Measurements from ENCODE around the gene C1orf141.
"Not testable (repeated sequence)": the region's sequence is repeated elsewhere in the genome, so short reads cannot be mapped to it uniquely, and the experiment has no call there.

C1orf141 gene

DNA sequence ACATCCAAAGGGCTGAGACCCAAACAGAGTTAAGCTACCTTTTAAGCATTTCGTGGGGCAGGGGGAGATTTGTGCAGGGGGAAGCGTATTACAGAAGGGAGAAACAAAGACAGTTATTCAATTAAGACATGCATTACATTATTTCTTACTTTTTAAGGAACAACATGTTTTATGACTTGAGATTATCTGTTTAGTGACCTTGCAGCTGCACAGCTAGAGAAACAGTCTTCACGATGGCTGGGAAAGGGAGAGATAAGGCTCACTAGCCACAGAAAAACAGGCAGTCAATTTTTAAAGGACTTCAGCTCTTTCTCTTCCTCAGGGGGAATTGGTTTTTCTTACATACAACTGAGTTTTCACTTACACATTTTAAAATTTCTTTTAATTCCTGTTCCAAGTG is 7.1 kb upstream of the C1orf141 start:
- DNase-seq: not testable (repeated sequence)

DNA sequence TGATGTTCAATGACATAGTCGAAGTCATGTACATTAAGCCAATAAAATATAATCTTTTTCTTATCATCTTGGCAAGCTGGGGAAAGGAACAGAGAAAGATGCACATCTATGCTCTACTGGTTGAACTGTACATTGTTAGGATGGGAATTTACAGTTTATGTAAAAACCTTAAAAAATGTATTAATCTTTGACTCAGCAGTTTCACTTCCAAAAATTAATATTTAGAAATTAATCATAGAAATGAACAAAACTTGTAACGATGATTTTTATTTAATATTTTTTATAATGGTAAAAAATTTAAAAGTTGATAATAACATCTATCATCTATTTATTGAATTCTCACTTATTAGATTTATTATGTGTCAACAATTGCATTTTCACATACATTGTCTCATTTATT is 5.7 kb upstream of the C1orf141 start:
- DNase-seq: no peak

DNA sequence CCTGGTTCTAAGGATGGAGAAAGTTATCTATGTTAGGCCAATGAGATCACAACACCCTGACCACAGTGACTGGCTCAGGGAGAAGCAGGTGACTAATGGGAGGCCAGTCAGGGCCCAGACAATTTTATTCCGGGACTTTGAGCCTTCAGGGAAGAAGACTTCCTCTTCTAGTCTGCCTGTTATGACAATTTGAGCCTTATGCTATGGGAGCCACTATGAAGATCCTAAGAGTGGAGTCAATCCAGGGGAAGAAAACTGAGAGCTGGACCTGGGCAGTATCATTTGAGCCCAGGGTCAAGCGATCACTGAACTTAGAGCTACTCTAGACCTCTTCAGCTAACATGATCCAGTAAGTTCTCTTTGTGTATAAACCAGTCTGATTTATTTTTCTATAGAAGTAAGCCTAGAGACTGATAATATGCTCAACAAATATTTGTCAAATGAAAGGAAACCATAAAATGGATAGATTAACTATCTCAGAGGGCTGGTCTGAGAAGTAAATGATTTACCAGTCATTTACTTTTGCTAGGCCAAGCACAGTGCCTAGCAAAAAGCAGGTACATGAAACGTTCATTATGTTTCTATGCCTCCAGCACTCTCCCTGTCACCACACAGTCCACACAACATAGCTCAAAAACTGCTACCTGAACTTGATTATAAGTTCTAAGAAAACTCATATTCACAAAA is 4.2 kb upstream of the C1orf141 start:
- DNase-seq: no peak

DNA sequence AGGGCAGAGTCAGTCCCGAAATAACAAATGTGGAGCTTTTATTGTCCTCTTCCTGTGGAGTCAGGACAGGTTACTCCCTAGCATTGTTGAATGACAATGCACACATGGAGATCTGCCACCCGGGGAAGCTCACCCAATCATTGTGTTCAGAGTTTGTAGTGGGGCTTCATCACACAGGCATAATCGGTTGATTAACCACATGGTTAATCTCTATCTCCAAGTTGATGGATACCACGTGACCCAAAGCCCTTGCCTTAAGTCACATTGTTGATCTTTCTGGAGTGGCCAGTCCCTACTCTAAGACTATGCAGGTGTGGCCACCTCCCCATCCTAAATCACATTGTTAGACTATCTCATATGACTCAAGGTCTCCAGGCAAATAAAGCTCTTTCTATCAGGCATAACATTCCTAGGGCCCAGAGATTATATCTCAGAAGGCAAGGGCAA is 2.6 kb upstream of the C1orf141 start:
- no peak for DNase-seq

DNA sequence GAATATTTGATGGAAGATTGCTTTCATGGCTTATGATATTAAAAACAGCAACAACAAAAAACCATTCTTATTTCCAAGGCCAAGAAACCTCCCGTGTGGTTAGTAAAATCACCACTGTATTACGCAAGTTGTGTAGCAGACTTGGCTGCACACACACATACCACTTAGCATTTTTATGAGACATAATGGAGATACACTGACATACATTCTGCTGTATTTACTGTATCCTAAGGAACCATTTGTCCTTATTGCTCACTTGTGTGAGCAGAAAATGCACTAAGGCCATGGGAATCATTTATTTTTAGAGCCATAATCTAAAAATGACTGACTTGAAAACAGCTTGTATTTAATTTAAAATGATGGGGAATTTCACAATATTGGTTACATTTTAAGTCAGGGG is 584 bp upstream of the C1orf141 start:
- DNase-seq: peak; percentile 44

DNA sequence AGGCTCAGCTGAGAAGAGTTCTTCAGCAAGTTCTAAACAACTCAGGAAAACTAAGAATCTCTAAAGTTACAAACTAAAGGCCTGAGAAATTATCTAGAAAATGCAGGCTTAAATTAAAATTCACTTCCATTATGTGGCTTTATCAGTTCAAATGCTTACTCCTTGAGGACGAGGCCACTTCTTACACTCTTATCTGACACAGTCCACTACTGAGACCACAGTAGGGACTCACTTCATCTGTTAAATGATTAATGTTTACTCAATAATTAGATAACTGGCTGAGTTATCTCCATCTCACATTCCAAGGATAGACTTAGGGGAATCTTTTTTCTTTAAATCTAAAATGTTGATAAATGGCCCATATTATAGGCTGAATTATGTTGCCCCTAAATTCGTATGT is 1.6 kb downstream of the C1orf141 start:
- no peak for DNase-seq

DNA sequence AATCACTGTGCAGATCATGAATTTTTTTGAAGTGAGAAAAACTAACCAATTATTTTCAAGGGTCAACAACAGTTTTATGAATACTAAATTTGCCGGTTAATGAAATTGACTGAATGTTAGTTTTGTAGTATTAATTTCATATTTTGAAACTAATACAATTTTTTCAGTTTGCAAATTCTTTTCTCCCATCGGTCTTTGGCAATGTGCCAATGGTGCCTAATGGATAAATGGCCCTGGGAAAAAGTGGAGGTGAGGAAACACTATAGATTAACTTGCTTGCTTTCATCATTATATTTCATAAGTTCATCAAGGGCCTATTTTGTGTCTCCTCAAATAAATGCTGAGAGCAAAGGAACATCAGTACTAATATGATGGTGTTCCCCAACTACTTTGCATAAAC is 4.1 kb downstream of the C1orf141 start:
- DNase-seq: no peak

DNA sequence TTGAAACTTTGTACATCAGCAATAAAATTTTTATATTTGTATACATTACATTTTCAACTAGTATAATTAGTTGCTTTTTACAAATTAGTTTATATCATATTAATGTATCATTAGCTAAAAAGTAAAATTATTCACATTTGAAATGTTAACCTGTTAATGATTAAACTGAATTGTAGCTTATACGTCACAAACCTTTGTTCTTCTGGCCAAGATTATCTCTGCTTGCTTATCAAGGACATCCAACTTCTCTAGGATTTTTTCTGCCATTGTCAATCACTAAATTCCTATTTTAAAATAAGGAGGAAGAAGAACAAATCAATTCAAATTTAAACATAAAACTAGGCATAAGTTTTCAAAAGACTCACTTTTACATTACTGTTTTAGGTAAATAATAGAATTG is 7.8 kb downstream of the C1orf141 start:
- no peak for DNase-seq

DNA sequence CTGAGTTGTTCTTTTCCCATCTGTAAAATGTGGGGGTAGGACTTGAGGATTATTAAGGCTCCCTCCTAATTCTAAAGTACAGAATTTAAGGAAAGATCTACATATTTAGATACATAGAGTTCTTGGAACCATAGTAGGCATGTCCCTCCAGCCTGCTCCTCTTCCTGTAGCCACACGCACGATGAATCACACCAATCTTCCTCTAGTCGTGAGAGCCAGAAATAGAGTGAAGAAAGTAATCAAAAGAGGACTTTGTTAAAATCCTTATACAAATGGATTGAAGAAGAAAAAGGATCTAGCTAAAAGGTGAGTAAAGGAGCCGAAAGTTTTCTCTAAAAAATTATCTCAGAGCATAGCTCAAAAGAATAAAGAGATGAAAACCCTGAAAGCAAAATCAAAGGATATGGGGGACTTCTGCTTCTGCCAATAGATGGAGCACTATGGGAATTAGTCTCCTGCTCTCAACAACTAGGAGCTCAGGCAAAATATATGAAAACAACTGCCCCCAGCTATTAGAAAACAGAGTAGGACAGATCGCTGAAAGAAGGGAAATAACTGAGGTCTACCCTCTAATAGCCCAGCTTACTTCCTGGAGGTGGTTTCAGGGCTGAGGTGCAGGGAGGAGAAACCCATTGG is 8.5 kb downstream of the C1orf141 start:
- no peak for DNase-seq

DNA sequence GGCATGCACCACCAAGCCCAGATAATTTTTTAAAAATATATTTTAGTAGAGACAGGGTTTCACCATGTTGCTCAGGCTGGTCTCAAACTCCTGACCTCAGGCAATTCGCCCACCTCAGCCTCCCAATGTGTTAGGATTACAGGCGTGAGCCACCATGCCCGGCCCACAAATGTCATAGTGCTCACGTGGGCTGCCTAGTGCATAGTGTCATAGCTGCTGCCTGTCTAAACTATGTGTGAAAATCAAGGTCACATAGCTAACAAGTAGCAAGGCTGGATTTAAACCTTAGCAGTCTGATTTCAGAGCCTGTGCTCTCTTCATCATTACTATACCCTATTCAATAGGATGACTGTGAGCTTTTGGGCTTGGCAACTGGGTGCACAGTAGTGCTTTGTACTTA is 10.3 kb downstream of the C1orf141 start:
- DNase-seq: no peak

DNA sequence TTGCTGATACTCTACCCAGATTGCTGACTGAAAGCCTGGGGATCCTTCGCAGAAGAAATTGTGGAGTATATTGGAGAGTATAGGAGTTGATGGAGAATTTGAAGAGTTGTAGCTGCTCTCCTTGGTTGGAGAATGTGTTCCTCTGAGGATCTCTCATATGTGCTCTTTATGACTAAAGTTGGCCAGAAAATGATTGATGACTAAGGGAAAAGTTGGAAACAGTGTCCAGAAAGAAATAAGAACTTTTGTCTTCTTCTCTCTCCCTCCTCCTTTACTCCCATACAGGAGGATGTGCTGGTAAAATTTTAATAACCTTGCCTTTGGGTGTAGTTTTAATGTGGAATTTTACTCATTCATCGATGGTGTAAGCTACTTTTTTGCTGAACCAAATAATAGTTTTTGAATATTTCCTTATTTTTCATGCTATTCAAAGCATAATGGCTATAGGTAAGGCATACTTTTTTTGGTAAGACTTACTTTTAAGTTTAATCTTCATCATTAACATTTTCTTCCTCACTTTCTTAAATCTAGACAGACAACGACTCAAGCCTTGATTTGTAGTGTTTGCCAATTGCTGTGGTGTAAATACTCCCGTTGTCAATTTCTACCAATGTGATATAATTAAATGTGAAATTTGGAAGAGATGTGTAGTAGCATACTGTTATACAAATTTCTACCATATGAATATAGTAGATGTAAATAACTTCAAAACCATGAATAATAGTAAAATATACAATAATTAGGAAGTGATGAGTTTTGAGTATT is 13.7 kb downstream of the C1orf141 start:
- DNase-seq: no peak

DNA sequence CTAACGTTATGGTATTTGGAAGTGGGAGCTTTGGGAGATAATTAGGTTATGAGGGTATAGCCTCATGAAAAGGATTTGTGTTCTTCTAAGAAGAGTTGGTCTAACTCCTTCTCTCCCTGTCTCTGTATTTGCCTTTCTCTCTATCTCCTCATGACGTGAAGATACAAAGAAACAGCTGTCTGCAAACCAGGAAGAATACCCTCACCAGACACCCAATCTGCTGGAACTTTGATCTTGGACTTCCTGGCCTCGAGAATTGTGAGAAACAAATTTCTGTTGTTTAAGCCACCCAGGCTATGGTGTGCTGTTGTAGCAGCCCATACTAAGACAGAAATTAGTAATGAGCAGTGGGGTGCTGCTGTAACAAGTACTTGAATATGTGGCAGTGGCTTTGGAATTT is 16.1 kb downstream of the C1orf141 start:
- no peak for DNase-seq

DNA sequence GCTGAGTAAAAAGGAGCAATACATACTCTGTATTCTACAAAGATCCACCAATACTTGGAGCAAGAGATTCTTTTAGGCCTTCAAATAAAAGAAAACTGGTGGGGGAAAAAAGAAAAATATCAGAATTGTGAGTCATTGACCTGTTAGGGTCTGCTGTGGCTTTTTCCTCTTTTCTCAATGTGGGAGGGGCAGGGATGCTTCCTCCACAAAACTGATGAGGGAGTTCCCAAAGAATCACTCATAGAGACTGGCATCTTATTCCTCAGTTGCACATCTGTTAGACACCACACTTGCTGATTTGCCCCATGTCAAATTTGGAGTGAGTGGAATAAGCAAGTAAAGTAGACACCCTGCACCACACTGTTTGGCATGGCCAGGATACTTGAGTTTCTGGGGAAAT is 16.6 kb downstream of the C1orf141 start:
- DNase-seq: no peak

DNA sequence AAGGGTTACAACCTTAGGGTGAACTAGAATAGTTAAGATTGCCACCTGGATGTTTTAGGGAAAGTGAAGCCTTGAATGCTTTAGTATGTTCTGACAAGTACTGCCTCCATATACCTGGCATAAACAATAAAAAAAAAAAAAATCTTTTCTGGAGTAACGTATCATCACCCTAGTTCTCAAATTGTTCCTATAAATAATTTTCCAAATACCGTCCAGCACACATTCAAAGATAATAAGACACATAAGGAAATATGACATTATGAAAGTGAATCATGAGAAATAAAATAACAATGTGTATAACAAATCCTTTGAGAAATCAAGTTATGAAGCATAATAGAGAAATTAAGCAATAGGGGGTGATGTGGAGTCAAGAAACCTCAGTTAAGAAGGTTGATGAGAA is 20.6 kb downstream of the C1orf141 start:
- DNase-seq: no peak

DNA sequence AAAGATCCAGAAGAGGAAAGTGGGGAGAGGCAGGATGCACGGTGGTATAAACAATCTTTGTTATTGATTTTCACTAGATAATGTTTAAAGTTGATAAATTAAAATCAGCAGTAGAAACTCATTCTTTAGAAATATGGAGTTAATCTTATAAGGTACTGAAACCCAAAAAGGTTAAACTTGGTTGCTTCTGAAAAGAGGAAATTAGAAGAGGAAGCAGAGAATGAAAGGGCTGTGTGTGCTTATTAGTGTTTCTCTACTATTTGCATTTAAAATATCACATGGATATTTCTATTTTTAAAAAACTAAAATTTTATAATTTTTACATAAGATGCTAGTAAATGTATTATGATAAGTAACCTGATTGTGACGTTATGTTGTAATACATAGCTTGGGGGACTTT is 24.4 kb downstream of the C1orf141 start:
- no peak for DNase-seq

DNA sequence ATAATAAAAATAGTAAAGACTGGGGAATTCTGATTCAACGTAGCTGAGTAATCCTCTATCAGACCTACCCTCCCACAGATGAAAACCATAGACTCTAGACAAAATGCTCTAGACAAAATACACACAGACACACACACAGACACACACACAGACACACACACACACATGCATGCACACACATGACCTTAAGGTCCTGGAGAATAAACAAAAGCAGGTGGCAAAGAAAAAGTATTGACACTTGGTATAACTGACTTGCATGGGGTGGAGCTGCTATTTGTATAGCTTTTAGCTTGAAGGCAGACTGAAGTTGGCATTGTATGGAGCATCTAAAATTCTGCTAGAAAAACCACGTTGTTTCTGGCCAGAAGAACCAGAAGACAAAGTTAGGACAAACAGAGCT is 29.3 kb downstream of the C1orf141 start:
- no peak for DNase-seq

DNA sequence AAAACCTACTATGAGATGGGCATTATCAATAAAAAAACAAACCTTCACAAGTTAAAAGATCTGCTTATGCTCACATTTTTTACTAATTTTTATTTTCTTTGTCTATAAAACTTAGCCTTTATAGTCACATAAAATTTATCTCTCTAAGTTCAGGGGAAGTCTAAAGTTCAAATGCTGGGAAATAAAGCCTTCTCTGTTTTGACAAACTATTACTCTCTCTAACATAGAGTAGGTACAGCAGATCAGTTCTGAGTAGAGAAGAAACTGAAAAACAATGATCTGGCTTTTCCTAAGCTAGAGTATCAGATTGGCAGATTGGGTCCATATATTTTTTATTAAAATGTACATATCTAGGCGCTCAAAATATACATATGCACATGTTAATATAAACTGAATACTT is 31.2 kb downstream of the C1orf141 start:
- DNase-seq: no peak

DNA sequence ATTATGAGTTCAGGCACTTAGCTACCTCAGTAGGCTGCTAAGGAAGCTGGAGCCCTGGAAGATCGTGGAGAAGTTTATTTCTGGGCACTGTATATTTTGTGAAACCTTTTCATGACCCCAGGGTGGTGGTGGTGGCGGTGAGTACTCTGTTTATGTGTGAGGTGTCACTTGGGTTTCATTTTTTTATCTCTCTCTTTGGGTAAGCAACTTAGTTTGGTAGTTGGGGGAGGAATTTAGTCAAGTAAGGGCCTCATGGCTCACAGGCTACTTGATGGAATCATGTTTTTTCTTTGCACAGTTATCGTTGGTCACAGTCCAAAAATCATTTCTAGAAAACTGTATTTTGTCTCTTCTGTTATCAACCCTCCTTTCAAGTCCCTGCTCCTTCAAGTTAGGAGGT is 33.9 kb downstream of the C1orf141 start:
- DNase-seq: no peak

DNA sequence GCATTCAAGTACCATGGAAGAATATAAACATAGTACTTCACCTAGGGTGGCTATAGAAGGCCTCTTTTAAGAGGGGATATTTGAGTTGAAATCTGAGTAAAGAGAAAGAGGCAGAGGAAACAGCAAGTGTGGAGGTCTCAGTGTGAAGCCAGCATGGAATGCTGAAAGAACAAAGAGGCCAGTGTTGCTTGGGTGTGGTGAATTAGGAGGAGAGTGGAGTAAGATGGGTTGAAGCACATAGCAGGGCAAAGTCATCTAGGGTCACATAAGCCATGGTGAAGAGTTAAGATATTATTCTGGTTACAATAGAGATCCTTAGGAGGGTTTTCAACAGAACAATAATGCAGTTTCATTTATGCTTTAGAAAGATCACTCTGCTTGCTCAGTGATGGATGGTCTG is 37.5 kb downstream of the C1orf141 start:
- no peak for DNase-seq

DNA sequence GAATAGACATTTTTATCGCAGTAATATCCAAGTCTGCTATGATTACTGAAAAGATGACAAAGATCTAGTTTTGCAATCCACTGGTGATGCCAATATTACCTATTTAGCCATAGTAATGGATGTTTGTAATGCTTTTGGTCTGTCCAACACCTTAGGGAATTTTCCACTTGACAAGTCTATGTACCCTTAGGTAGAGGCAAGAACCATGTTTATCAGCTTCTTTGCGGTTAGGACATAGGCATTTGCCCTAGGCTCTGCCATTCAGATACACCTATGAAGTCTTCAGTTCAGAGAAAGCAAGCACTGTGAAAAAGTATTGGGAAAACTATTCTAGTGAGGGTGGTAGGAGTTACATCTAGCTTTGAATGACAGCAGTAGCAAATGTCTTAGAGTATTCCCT is 40.6 kb downstream of the C1orf141 start:
- DNase-seq: no peak

DNA sequence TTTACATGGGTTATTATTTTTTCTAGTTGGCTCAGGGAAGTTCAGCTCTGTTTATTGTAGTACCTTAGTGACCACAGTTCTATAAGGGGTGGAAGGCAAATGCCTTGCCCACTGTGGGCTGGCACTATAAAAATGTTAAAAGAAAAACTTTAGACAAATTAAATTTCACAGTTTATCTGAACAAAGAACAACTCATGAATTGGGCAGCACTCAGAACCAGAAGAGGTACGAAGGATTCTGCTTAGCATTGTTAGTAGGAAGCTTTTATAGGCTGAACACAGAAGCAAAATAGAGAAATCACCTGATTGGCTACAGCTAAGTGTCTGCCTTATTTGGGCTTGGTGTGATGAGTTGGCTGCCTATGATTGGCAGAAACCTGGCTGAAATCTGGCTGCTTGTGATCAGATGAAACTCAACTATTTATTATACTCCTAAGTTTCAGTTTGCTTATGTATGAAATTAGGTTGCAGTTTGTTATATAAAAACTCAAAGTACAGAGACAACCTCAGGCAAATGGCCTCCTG is 45.0 kb downstream of the C1orf141 start:
- no peak for DNase-seq

DNA sequence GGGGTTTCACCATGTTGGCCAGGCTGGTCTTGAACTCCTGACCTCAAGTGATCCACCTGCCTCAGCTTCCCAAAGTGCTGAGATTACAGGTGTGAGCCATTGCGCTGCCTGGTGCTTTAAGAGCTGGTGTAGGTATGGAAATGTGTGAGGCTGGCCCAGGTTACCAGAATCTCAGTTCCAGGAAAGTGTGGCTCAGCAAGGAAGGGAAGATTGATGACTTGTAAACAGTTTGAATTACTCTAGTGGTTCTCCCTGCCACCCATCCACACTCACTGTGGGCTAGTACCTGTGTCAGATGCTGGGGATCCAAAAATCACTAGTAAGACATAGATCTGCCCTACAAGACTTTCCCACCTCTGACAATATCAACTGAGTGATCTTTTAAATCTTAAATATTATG is 46.3 kb downstream of the C1orf141 start:
- DNase-seq: no peak

DNA sequence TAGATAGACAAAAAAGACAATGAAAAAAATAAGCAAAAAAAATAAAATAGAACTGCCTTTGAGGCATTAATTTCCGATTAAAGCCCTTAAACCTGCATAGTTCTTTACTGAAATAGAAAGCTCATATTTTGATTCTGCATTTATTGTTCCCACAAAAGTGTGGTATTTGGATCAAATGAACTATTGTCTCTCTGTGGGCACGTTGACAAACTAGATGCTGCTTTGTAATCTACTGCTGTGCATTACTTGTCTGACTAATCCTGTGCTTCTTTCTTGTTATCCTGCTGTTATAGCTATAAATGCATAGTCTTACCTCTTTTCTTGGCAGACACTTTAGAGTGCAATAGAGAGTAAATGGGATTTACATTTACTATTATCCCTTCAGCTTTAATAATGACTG is 49.4 kb downstream of the C1orf141 start:
- no peak for DNase-seq

DNA sequence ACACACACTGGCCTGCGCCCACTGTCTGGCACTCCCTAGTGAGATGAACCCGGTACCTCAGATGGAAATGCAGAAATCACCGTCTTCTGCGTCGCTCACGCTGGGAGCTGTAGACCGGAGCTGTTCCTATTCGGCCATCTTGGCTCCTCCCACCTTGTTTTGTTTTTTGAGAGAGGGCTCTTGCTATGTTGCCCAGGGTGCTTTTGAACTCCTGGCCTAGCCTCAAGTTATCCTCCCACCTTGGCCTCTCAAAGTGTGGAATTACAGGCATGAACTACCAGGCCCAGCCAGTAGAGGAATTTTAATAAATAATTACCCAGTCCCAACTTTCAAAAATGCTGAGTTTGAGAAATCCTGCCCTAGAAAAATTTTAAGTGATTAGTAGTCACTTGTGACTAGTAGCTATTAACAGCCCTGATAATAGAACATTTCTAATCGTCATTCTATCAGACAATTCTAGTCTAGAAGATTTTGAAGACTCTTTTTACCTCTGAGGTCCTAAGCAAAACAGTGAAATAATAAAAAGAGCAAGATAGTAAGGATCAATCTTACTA is 49.9 kb downstream of the C1orf141 start:
- DNase-seq: no peak

Measured in femur (tissue), 1 donor.